H1 (cell line): Measurements from ENCODE around the gene RAB22A. TPM values are rescaled to one million over a fixed set of nuclear protein-coding genes. Genes with fewer than 3 reads are reported as not detected.

Experiments used
- CTCF ChIA-PET: fragments of 300-600 bp; sonication (Branson Sonifier 250); formaldehyde crosslinking; loops from one replicate; lab custom pipeline; 2021; ENCODE audit not compliant: partially characterized antibody; lab: Charles Lee
- POLR2A ChIA-PET: fragments of 300-600 bp; sonication (Branson Sonifier 250); formaldehyde crosslinking; loops from one replicate; lab custom pipeline; 2021; ENCODE audit warnings: inconsistent platforms; ENCODE audit not compliant: partially characterized antibody; lab: Charles Lee
- DNase-seq, 2 experiments: peaks; one replicate each; pipeline versions ENCODE4 v3.0.0 to v3.0.0-alpha.2; 2010 to 2022; ENCODE audit warnings: low spot score in 2 of 2, low read depth in 1 of 2, mixed read lengths in 1 of 2
- FAIRE-seq: peaks from 2 replicates; lab custom pipeline; 2011; peaks lifted over from hg19 to GRCh38; lab: Jason Lieb, UNC
- H2AFZ ChIP-seq: 2 replicates; pipeline ENCODE4 v1.8.1; 2012; ENCODE audit warnings: low read length, inconsistent platforms
- H2AK5ac ChIP-seq: 2 replicates; pipeline ENCODE4 v1.6.1; 2013; ENCODE audit warnings: low read depth, low read length
- H2BK120ac ChIP-seq: replicated peaks from 2 replicates; pipeline ENCODE3; 2013; ENCODE audit warnings: low read depth, low read length, inconsistent platforms
- H2BK12ac ChIP-seq: 2 replicates; pipeline ENCODE4 v1.6.1; 2013; ENCODE audit warnings: low read depth, low read length
- H2BK15ac ChIP-seq: 2 replicates; pipeline ENCODE4 v1.6.1; 2013; ENCODE audit warnings: low read length
- H2BK20ac ChIP-seq: 2 replicates; pipeline ENCODE4 v1.6.1; 2013; ENCODE audit warnings: low read length
- H2BK5ac ChIP-seq: 2 replicates; pipeline ENCODE4 v1.6.1; 2013; ENCODE audit warnings: low read depth, low read length
- H3K14ac ChIP-seq: 2 replicates; pipeline ENCODE4 v1.6.1; 2013; ENCODE audit warnings: inconsistent platforms; ENCODE audit not compliant: insufficient read length
- H3K18ac ChIP-seq: 2 replicates; pipeline ENCODE4 v1.6.1; 2013; ENCODE audit warnings: low read length; ENCODE audit errors: extremely low read depth
- H3K23ac ChIP-seq: 2 replicates; pipeline ENCODE4 v1.6.1; 2013; ENCODE audit warnings: inconsistent platforms; ENCODE audit not compliant: insufficient read length
- H3K23me2 ChIP-seq: 2 replicates; pipeline ENCODE4 v1.6.1; 2013; ENCODE audit warnings: low read depth, low read length
- H3K27ac ChIP-seq: 2 replicates; pipeline ENCODE4 v1.6.1; 2011; ENCODE audit warnings: low read depth, low read length, inconsistent platforms
- H3K27me3 ChIP-seq, 4 experiments: replicated peaks in 1 of 4; 1 replicate in 1 of 4; 2 replicates in 3 of 4; pipeline versions ENCODE4 v1.6.1 to v1.8.1; 2011 to 2013; ENCODE audit warnings: low read length in 3 of 4, mild to moderate bottlenecking in 3 of 4, inconsistent platforms in 2 of 4, mixed read lengths in 2 of 4, moderate library complexity in 1 of 4; ENCODE audit not compliant: control insufficient read depth in 3 of 4, insufficient read depth in 3 of 4; ENCODE audit errors: extremely low read depth in 1 of 4
- H3K36me3 ChIP-seq, 4 experiments: 2 replicates each; pipeline versions ENCODE4 v1.6.1 to v1.8.1; 2011 to 2013; ENCODE audit warnings: mild to moderate bottlenecking in 4 of 4, low read length in 3 of 4, moderate library complexity in 2 of 4, control low read depth in 1 of 4, inconsistent platforms in 1 of 4; ENCODE audit not compliant: insufficient read depth in 4 of 4, control insufficient read depth in 2 of 4
- H3K4ac ChIP-seq: replicated peaks from 2 replicates; pipeline ENCODE3; 2013; ENCODE audit warnings: low read length, low read depth, mixed read lengths, inconsistent platforms; ENCODE audit not compliant: insufficient read length
- H3K4me1 ChIP-seq, 4 experiments: replicated peaks in 1 of 4; 1 replicate in 1 of 4; 2 replicates in 3 of 4; pipeline versions ENCODE4 v1.6.1 to v1.8.1; 2011 to 2013; ENCODE audit warnings: low read length in 3 of 4, inconsistent platforms in 2 of 4, mixed read lengths in 1 of 4; ENCODE audit not compliant: insufficient read depth in 4 of 4, control insufficient read depth in 3 of 4
- H3K4me2 ChIP-seq, 2 experiments: 2 replicates each; pipeline versions ENCODE4 v1.6.1 to v1.8.1; 2011 to 2013; ENCODE audit warnings: low read depth in 2 of 2, low read length in 2 of 2, control low read depth in 1 of 2, inconsistent platforms in 1 of 2, mild to moderate bottlenecking in 1 of 2; ENCODE audit not compliant: insufficient read depth in 1 of 2
- H3K4me3 ChIP-seq, 4 experiments: fragments of 200-600, 300-600 bp in 1 of 4; sonication (generic), shearing (Covaris generic), sonication (Bioruptor Twin) in 1 of 4; 2 replicates each; pipeline versions ENCODE4 v1.5.1 to v1.8.1; 2011 to 2016; ENCODE audit warnings: low read length in 4 of 4, low read depth in 3 of 4, control low read depth in 2 of 4, inconsistent platforms in 2 of 4, mild to moderate bottlenecking in 2 of 4, mixed read lengths in 1 of 4, moderate library complexity in 1 of 4; ENCODE audit not compliant: insufficient read depth in 2 of 4; ENCODE audit errors: extremely low read depth in 1 of 4
- H3K56ac ChIP-seq: replicated peaks from 2 replicates; pipeline ENCODE3; 2013; ENCODE audit warnings: low read depth, mild to moderate bottlenecking, mixed read lengths, low read length, inconsistent platforms; ENCODE audit not compliant: insufficient read length
- H3K79me1 ChIP-seq: 2 replicates; pipeline ENCODE4 v1.6.1; 2013; ENCODE audit warnings: low read depth, low read length, control low read depth
- H3K79me2 ChIP-seq, 2 experiments: 2 replicates each; pipeline versions ENCODE4 v1.6.1 to v1.8.1; 2012 to 2013; ENCODE audit warnings: low read length in 2 of 2, mild to moderate bottlenecking in 2 of 2, inconsistent platforms in 1 of 2; ENCODE audit not compliant: insufficient read depth in 2 of 2, control insufficient read depth in 1 of 2
- H3K9ac ChIP-seq, 4 experiments: replicated peaks in 1 of 4; 1 replicate in 1 of 4; 2 replicates in 3 of 4; pipeline versions ENCODE4 v1.6.1 to v1.8.1; 2011 to 2013; ENCODE audit warnings: low read depth in 3 of 4, low read length in 3 of 4, control low read depth in 2 of 4, mild to moderate bottlenecking in 2 of 4, moderate library complexity in 2 of 4, inconsistent platforms in 1 of 4; ENCODE audit errors: extremely low read depth in 1 of 4
- H3K9me3 ChIP-seq, 2 experiments: 2 replicates each; pipeline versions ENCODE4 v1.6.1 to v1.8.1; 2012 to 2013; ENCODE audit warnings: mild to moderate bottlenecking in 2 of 2, moderate library complexity in 2 of 2, control low read depth in 1 of 2, inconsistent platforms in 1 of 2, low read depth in 1 of 2, low read length in 1 of 2, mixed read lengths in 1 of 2; ENCODE audit not compliant: insufficient read depth in 2 of 2
- H4K20me1 ChIP-seq, 2 experiments: replicated peaks in 1 of 2; 2 replicates each; pipeline versions ENCODE3 to v1.8.1; 2011 to 2013; ENCODE audit warnings: inconsistent platforms in 2 of 2, low read length in 2 of 2, mild to moderate bottlenecking in 1 of 2; ENCODE audit not compliant: insufficient read depth in 2 of 2, control insufficient read depth in 1 of 2
- H4K5ac ChIP-seq: 2 replicates; pipeline ENCODE4 v1.6.1; 2013; ENCODE audit warnings: low read length, low read depth, mixed read lengths, inconsistent platforms; ENCODE audit not compliant: insufficient read length
- H4K8ac ChIP-seq: 2 replicates; pipeline ENCODE4 v1.8.0; 2013; ENCODE audit warnings: mild to moderate bottlenecking, moderate library complexity, low read length, inconsistent platforms; ENCODE audit not compliant: insufficient read depth; ENCODE audit errors: extremely low read depth
- H4K91ac ChIP-seq: replicated peaks from 2 replicates; pipeline ENCODE3; 2013; ENCODE audit warnings: low read length, mixed read lengths, inconsistent platforms; ENCODE audit not compliant: insufficient read length
- ASH2L ChIP-seq: fragments of 200-600, 300-600 bp; sonication (generic); IDR thresholded peaks from one replicate; pipeline ENCODE4 v1.7.1; 2017; ENCODE audit warnings: low read length
- BACH1 ChIP-seq: IDR thresholded peaks from 2 replicates; pipeline ENCODE4 v1.6.1; 2012; ENCODE audit warnings: low read length, improper control_type of control experiment
- EZH2 ChIP-seq: fragments of 200-600 bp; sonication (generic); IDR thresholded peaks from 2 replicates; pipeline ENCODE4 v1.7.1; 2012; ENCODE audit warnings: low read depth, mild to moderate bottlenecking, moderate library complexity, low read length, inconsistent platforms; ENCODE audit not compliant: severe bottlenecking
- NANOG ChIP-seq: IDR thresholded peaks from 2 replicates; pipeline ENCODE4 v1.6.1; 2011; ENCODE audit warnings: low read length, low read depth, mild to moderate bottlenecking, inconsistent platforms; ENCODE audit not compliant: insufficient read depth, poor library complexity, severe bottlenecking
- POLR2AphosphoS5 ChIP-seq: IDR thresholded peaks from 2 replicates; pipeline ENCODE4 v1.6.1; 2011; ENCODE audit warnings: low read depth, low read length
- POU5F1 ChIP-seq: IDR thresholded peaks from 2 replicates; pipeline ENCODE4 v1.6.1; 2011; ENCODE audit warnings: low read depth, mild to moderate bottlenecking, low read length, moderate library complexity
- SUZ12 ChIP-seq: fragments of 200-600 bp; sonication (generic); IDR thresholded peaks from 2 replicates; pipeline ENCODE4 v1.6.1; 2012; ENCODE audit warnings: mild to moderate bottlenecking, inconsistent platforms, low read length, moderate library complexity, mixed read lengths
- TEAD4 ChIP-seq: IDR thresholded peaks from 2 replicates; pipeline ENCODE4 v1.6.1; 2012; ENCODE audit warnings: low read depth, low read length, inconsistent platforms, mixed read lengths
- ZNF274 ChIP-seq: IDR thresholded peaks from 2 replicates; pipeline ENCODE4 v1.7.0; 2012; ENCODE audit warnings: low read length, borderline replicate concordance; ENCODE audit errors: extremely low read depth
- WGBS, 2 experiments: shearing (Covaris generic) in 1 of 2; methylation state at CpG; one replicate each; pipeline versions ENCODE4 v1.1.6 to v1.1.7; 2013 to 2015; ENCODE audit warnings: low lambda C conversion rate in 2 of 2, mixed read lengths in 2 of 2, inconsistent platforms in 1 of 2, low coverage in 1 of 2, missing lambda C conversion rate in 1 of 2; ENCODE audit not compliant: insufficient replicate concordance in 2 of 2, insufficient coverage in 1 of 2, insufficient read length in 1 of 2; ENCODE audit errors: extremely low coverage in 1 of 2, missing lambda C conversion rate in 1 of 2; 5-methylcytosine and 5-hydroxymethylcytosine counted together
- polyA plus RNA-seq, 7 experiments: library from polyadenylated mRNA; depleted of rRNA in 3 of 7; stranded (reverse) in 5 of 7; unstranded in 2 of 7; fragments of >200 nt in 5 of 7; fragments of 200-250 nt in 2 of 7; gene quantifications; 1 replicate in 5 of 7; 2 replicates in 1 of 7; 4 replicates in 1 of 7; pipeline versions ENCODE4 v1.2.1 to v1.2.3, GENCODE V29; 2011 to 2013; ENCODE audit warnings: missing spikeins in 2 of 7, mixed read lengths in 2 of 7
- total RNA-seq: library from RNA; stranded (reverse); fragmentation: NEBNext Ultra II Directional; extraction: Animal tissue kit (Norgen Biotek cat#: 25700); gene quantifications from 2 replicates; pipeline ENCODE4 v1.2.1, GENCODE V29; 2021
- TF ChIP-seq, protein P1 (sequence below), 3 experiments: IDR thresholded peaks; 1 replicate in 2 of 3; 2 replicates in 1 of 3; pipeline versions ENCODE4 v1.5.1 to v1.6.1; 2011; ENCODE audit warnings: low read length in 3 of 3, mild to moderate bottlenecking in 3 of 3, inconsistent platforms in 2 of 3, low read depth in 1 of 3, moderate library complexity in 1 of 3; ENCODE audit not compliant: insufficient read depth in 1 of 3; ENCODE audit errors: control extremely low read depth in 1 of 3
- TF ChIP-seq, protein P2 (sequence below): IDR thresholded peaks from 2 replicates; pipeline ENCODE4 v1.6.1; 2011; ENCODE audit warnings: low read length, improper control_type of control experiment

RAB22A gene
- total and polyA plus RNA-seq, 2 of the 8 experiments (the other 6 are each of a cell fraction or from before 2014, with no cell fraction given), result 3.1 to 6.6 TPM

DNA sequence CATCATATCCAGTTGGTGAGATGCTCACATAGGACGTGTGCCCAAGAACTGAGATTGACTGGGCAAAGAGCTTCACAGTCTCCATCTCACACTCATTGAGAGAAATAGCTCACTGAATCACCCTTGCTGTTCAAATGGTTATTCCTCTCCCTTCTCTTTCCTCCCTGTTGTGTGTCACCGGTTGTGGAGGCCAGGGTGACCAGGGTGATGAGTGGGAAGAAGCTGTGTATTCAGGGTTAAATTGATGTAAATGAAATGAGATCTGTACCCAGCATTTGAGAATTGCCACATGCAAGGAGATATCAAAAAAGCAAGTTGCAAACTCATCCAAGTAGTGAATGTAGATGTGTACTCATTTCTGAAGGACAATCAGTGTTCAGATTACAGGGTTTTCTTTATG, 43.0 kb downstream of the RAB22A start:
- ChIA-PET POLR2A (interaction anchor here (0.7 to 2.3 kb wide), 2 partner anchors 9 to 462 kb away, joined by 3 to 6 read pairs; no protein-coding TSS in a partner anchor), CTCF (no interaction called here)
- Histone ChIP-seq H3K56ac (no peak overlapping the region), H3K9ac (no peak overlapping the region), H4K8ac (no peak overlapping the region), H3K27me3 (no peaks in the 10 kb centered on the region; a peak in 1 of 7 replicates), H2BK15ac (no peak overlapping the region), H2BK120ac (no peak overlapping the region), H2BK5ac (no peak overlapping the region), H3K4me2 (no peak overlapping the region), H4K91ac (no peak overlapping the region), H2AFZ (no peak overlapping the region), H3K23me2 (no peaks in the 10 kb centered on the region), H4K5ac (no peak overlapping the region), H4K20me1 (no peaks in the 10 kb centered on the region), H3K27ac (no peak overlapping the region), H3K14ac (no peak overlapping the region), H3K18ac (no peak overlapping the region), H3K36me3 (peaks cover 4 to 10% (median 6%) of the 10 kb centered on the region in 4 experiments; a peak in 4 of 8 replicates), H3K4me1 (no peaks in the 10 kb centered on the region), H3K23ac (no peak overlapping the region), H2BK12ac (no peak overlapping the region), H2AK5ac (no peak overlapping the region), H2BK20ac (no peak overlapping the region), H3K4ac (no peak overlapping the region), H3K4me3 (no peak overlapping the region), H3K79me1 (no peaks in the 10 kb centered on the region), H3K79me2 (no peaks in the 10 kb centered on the region), H3K9me3 (no peaks in the 10 kb centered on the region)
- FAIRE-seq (no peak), DNase-seq (no peak)
- 82% methylated on average over 2 of the region's 2 CpGs; no CpG with 5 or more reads in 1 of the 2 experiments for WGBS, 2 experiments
- no peak for TF ChIP-seq ZNF274
- no peak for TF ChIP-seq EZH2
- no peak for TF ChIP-seq SUZ12
- TF ChIP-seq ASH2L, result no peak
- no peak for TF ChIP-seq BACH1
- TF ChIP-seq POU5F1, result no peak
- no peak for TF ChIP-seq TEAD4
- TF ChIP-seq, protein P1, sequence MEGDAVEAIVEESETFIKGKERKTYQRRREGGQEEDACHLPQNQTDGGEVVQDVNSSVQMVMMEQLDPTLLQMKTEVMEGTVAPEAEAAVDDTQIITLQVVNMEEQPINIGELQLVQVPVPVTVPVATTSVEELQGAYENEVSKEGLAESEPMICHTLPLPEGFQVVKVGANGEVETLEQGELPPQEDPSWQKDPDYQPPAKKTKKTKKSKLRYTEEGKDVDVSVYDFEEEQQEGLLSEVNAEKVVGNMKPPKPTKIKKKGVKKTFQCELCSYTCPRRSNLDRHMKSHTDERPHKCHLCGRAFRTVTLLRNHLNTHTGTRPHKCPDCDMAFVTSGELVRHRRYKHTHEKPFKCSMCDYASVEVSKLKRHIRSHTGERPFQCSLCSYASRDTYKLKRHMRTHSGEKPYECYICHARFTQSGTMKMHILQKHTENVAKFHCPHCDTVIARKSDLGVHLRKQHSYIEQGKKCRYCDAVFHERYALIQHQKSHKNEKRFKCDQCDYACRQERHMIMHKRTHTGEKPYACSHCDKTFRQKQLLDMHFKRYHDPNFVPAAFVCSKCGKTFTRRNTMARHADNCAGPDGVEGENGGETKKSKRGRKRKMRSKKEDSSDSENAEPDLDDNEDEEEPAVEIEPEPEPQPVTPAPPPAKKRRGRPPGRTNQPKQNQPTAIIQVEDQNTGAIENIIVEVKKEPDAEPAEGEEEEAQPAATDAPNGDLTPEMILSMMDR (IDR thresholded peaks at IDR 0.05; ENCODE audit: control extremely low read depth in 1 of 3, insufficient read depth in 1 of 3, low read depth in 1 of 3, low read length in 3 of 3), result no peak
- no peak for TF ChIP-seq POLR2AphosphoS5
- TF ChIP-seq, protein P2, sequence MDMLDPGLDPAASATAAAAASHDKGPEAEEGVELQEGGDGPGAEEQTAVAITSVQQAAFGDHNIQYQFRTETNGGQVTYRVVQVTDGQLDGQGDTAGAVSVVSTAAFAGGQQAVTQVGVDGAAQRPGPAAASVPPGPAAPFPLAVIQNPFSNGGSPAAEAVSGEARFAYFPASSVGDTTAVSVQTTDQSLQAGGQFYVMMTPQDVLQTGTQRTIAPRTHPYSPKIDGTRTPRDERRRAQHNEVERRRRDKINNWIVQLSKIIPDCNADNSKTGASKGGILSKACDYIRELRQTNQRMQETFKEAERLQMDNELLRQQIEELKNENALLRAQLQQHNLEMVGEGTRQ, result no peak
- no peak for TF ChIP-seq NANOG
